ENCODE results near the gene ARHGEF33.

DNA sequence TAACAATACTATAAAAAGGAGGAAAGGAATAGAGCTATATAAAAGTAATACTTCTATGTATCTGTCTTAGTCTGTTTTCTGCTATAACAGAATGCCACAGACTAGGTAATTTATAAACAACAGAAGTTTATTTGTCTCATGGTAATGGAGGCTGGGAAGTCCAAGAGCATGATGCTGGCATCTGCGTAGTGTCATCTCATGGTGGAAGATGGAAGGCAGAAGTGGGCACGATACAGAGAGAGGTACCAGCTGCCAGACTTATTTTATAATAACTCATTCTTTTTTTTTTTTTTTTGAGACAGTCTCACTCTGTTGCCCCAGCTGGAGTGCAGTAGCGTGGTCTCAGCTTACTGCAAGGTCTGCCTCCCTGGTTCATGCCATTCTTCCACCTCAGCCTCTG lies 18.2 kb upstream of the ARHGEF33 start:
- TF ChIP-seq, protein P1, sequence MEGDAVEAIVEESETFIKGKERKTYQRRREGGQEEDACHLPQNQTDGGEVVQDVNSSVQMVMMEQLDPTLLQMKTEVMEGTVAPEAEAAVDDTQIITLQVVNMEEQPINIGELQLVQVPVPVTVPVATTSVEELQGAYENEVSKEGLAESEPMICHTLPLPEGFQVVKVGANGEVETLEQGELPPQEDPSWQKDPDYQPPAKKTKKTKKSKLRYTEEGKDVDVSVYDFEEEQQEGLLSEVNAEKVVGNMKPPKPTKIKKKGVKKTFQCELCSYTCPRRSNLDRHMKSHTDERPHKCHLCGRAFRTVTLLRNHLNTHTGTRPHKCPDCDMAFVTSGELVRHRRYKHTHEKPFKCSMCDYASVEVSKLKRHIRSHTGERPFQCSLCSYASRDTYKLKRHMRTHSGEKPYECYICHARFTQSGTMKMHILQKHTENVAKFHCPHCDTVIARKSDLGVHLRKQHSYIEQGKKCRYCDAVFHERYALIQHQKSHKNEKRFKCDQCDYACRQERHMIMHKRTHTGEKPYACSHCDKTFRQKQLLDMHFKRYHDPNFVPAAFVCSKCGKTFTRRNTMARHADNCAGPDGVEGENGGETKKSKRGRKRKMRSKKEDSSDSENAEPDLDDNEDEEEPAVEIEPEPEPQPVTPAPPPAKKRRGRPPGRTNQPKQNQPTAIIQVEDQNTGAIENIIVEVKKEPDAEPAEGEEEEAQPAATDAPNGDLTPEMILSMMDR (conservative IDR thresholded peaks at IDR 0.05; ENCODE audit: low read depth in 2 of 2), result no peak
- TF ChIP-seq EZH2phosphoT487 (IDR thresholded peaks at IDR 0.05; ENCODE audit: unreplicated experiment) (no peak), EZH2 (IDR thresholded peaks at IDR 0.05; ENCODE audit: low read depth, unreplicated experiment) (no peak), NANOG (IDR thresholded peaks at IDR 0.05; ENCODE audit: borderline replicate concordance) (no peak), POLR2AphosphoS5 (IDR thresholded peaks at IDR 0.05; ENCODE audit: low read depth) (no peak), STAT1 (IDR thresholded peaks at IDR 0.05; ENCODE audit: unreplicated experiment) (no peak), CREB1 (CRISPR knock-in tag; IDR thresholded peaks at IDR 0.05; ENCODE audit: low read depth) (no peak), ZNF114 (CRISPR knock-in tag; IDR thresholded peaks at IDR 0.05) (no peak), ZNF331 (CRISPR knock-in tag; IDR thresholded peaks at IDR 0.05; ENCODE audit: low read depth) (no peak), JUNB (IDR thresholded peaks at IDR 0.05; ENCODE audit: unreplicated experiment) (no peak)
- TF ChIP-seq, protein P2, sequence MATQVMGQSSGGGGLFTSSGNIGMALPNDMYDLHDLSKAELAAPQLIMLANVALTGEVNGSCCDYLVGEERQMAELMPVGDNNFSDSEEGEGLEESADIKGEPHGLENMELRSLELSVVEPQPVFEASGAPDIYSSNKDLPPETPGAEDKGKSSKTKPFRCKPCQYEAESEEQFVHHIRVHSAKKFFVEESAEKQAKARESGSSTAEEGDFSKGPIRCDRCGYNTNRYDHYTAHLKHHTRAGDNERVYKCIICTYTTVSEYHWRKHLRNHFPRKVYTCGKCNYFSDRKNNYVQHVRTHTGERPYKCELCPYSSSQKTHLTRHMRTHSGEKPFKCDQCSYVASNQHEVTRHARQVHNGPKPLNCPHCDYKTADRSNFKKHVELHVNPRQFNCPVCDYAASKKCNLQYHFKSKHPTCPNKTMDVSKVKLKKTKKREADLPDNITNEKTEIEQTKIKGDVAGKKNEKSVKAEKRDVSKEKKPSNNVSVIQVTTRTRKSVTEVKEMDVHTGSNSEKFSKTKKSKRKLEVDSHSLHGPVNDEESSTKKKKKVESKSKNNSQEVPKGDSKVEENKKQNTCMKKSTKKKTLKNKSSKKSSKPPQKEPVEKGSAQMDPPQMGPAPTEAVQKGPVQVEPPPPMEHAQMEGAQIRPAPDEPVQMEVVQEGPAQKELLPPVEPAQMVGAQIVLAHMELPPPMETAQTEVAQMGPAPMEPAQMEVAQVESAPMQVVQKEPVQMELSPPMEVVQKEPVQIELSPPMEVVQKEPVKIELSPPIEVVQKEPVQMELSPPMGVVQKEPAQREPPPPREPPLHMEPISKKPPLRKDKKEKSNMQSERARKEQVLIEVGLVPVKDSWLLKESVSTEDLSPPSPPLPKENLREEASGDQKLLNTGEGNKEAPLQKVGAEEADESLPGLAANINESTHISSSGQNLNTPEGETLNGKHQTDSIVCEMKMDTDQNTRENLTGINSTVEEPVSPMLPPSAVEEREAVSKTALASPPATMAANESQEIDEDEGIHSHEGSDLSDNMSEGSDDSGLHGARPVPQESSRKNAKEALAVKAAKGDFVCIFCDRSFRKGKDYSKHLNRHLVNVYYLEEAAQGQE (IDR thresholded peaks at IDR 0.05; ENCODE audit: unreplicated experiment), result no peak
- TF ChIP-seq, protein P3, sequence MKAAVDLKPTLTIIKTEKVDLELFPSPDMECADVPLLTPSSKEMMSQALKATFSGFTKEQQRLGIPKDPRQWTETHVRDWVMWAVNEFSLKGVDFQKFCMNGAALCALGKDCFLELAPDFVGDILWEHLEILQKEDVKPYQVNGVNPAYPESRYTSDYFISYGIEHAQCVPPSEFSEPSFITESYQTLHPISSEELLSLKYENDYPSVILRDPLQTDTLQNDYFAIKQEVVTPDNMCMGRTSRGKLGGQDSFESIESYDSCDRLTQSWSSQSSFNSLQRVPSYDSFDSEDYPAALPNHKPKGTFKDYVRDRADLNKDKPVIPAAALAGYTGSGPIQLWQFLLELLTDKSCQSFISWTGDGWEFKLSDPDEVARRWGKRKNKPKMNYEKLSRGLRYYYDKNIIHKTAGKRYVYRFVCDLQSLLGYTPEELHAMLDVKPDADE (IDR thresholded peaks at IDR 0.05), result no peak

Data from GM23338 (cell line).